CD4-positive, alpha-beta T cell treated with Interferon alpha-2 for 1 hour (primary cell): ENCODE data around the gene ZNF648.
A peak's percentile ranks its signal among the peaks of the same experiment; 100 is the strongest.
"Not testable (repeated sequence)": the region's sequence is repeated elsewhere in the genome, so short reads cannot be mapped to it uniquely, and the experiment has no call there.

ENCODE experiments used
- DNase-seq, 2 donors: peaks; one replicate each; pipeline ENCODE4 v3.0.0-alpha.2; 2020 to 2022

The ZNF648 gene, protein sequence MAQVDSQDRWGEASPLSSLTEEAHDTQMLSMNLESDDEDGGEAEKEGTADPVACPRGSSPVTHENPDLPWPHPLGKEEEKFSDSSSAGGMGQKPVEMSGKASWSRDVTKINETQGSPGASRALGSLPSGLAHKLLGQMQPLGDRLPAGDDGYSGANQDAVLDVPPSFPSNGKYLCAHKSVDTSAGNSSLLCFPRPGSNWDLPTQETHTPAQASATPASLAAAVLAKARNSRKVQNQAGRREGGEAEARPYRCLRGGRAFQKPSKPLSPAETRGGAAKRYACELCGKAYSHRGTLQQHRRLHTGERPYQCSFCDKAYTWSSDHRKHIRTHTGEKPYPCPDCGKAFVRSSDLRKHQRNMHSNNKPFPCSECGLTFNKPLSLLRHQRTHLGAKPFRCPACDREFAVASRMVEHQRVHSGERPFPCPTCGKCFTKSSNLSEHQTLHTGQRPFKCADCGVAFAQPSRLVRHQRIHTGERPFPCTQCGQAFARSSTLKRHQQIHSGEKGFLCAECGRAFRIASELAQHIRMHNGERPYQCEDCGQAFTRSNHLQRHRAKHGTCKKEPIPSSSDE

DNA sequence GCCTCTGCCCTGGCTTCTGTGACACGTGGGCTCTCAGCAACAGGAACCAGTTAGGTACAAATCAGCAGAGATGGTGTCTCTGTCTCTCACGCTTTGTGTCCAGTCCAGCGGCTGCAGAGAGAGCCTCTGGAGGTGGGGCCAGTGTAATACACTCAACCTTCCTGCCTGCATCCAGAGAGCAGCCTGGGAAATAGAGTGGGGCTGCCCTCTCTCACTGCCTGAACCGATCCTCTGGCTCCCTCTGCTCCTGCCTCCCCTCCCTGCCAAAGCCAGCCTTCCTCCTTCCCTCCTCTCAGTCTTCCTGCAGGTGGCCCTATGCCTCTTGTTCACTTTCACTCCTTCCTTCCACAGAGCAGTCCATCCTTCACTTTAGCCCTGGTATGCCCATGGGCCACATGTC is at the start of gene ZNF648:
Gene ZNF648, minus strand, starts transcription at position 119 of the 400 bp plus-strand sequence. CDS start 3,702 bp downstream, outside the sequence.
- DNase-seq: no peak

DNA sequence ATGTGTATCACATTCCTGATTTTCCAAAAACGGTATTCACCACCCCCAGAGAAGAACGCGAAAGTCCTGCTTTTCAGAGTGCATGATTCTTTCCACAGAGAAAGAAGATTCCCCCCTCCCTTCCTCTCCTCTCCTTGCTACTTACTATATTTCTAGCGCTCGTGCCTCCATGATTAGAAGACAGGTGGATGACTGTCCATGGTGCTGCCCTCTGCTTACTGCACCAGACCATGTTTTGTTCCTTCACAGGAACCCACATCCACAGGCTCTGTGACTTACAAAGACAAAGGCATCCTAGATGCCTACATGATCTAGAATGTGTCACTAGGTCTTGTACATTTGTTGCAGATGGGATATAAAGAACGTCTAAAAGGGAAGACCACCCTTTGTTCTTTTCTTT is 49.1 kb upstream of the ZNF648 start:
- peak in 1 of 2 donors; percentile 7 for DNase-seq

DNA sequence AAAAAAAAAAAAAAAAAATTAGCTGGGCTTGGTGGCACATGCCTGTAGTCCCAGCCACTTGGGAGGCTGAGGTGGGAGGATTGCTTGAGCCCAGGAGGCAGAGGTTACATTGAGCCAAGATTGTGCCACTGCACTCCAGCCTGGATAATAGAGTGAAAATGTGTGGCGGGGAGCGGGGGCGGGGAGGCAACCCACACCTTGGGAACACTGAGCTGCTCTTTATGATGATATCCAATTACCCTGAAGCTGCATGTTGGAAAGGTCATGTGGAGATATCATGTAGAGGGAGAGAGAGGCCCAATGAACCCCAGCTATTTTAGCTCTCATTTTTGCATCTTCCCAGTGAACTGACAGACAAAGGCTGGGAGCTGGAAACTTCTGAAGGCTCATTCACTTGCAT is 48.3 kb upstream of the ZNF648 start:
- DNase-seq: no peak

DNA sequence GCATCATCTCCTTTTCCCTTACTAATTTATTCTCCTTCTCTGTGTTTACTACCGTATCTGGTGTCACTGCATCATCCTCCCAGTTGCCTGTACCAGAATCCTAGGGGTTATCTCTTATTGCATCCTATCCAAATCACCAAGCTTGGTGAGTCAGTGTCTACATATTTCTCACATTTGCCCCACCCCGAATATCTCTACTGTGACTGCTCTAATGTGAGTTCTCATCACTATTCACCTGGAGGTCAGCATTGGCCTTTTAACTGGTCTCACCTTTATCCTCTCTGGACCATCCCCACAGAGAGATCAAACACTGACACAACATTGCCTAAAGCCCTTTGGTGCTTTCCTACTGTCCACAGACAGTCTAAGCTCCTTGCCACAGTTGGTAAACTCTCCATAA is 45.7 kb upstream of the ZNF648 start:
- DNase-seq: no peak

DNA sequence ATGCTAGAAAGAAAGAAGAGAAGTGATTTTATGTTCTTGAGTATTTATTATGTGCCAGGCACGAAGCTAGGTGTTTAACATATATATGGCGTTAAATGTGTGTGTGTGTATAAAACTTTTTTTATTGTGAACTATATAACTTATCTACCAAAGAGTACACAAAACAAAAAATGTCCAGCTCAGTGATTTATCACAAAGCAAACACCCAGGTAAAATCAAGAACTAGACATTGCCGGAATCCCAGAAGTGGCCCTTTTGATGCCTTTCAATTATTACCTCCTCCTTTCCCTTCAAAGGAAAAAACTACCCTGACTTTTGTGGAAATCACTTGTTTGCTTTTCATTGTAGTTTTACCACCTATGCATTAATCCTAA is 40.5 kb upstream of the ZNF648 start:
- DNase-seq: no peak

DNA sequence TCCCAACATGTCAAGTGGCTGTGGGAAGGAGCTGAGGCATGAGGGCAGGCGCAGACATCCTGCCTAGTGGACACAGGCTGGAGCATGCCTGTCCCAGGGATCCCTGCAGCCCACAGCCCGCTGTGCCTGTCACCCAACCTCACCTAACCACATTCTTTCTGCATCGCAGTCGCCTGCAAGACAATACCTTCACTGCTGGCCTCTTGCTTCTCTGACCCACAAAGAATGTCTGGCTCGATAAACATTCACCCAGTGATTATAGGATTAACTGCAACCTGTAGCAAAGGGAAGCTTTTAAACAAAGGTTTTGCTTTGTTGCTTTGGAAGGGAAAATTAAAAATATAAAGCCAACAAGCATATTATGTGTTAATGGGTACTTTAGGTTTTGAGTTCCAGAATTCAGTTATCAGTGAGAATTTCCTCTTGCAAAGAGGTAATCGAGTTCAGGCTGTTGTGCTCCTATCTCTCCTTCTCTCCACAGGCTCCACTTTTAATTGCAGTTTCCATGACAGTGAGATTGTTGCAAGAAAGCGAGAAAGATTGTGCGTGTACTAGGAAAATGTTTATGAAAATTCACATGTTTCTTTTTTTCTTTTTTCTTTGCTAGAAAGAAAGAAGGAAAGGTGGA is 40.0 kb upstream of the ZNF648 start:
- no peak for DNase-seq

DNA sequence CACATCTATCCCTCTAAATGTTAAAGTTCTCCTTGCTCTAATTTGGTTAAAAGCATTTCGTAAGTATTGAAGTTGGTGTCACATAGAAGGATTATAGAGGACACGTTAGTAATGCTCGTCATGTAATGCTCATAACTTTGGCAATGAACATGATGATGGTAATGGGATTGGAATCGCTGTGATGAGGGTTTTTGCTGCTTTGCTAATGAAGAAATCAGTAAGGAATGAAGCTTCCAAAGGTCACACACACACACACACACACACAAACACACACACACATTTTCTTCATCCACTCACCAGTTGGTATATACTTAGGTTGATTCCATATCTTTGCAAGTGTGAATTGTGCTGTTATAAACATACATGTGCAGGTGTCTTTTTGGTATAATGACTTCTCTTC is 36.8 kb upstream of the ZNF648 start:
- no peak for DNase-seq

DNA sequence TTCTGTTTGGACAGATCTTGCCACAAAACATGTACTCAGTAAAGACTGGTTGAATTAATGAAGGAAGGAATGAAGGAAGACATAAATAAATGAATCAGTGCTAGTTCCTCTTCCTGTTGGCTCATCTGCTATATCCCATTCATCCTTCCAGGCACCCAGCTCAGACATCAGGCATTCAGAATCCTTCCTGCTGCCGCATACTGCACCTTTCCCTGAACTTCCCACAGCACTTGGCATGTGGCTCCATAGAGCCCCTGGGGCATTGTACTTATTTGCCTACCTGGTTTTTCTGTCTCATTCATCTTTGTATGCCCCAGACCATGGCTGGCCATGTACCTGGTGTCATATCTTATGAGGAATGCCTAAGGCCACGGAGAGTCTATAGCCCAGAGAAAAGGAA is 34.4 kb upstream of the ZNF648 start:
- no peak for DNase-seq

DNA sequence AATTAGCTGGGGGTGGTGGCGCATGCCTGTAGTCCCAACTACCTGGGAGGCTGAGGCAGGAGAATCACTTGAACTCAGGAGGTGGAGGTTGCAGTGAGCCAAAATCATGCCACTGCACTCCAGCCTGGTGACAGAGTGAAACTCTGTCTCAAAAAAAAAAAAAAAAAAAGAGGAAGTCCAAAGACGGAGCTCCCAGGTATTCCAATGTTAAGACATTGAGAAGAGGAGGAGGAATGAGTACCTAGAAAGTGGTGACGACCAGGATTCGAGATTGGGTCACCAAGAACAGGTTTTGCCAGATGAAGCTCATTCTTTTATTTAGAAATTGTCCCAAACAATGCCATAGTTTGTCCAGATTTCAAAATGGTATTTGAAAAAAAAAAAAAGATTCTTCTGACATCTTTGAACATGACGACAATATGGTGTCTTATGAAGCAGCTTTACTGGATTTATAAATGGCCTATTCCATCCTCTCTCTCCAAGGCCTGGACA is 33.0 kb upstream of the ZNF648 start:
- DNase-seq: not testable (repeated sequence)

DNA sequence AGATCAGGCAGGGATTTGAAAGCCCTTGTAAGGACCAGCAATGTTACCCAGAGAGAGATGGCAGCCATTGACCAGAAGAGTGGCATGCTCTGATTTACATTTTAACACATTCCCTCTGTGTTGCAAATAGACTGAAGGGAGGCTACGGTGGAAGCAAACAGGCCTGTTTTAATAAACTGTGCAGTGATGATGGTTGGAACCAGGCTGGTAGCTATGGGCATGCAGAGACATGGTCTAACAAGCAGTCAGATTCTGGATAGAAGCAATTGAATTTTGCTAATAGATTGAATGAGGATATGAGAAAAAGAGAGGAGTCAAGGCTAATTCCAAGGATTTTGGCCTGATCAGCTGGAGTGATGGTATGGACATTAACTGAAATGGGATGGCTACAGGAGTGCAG is 32.3 kb upstream of the ZNF648 start:
- DNase-seq: no peak

DNA sequence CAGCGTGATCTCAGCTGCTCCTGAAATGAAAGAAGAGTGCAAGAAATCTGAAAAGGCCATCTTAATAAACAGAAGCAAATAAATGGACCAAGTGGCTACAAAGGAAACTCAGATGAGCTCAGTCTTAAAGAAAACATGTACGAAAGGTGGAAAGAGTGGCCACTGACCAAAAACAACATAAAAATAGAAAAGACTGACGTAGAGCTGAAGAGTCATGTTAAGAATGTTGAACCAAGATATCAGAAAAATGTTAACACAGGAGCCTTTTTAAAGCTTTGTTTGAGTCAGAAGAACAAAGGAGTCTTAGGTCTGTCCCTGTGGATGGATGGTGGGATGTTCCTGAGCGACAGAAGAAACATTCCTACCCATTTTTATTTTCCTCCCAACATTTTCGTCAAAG is 30.8 kb upstream of the ZNF648 start:
- no peak for DNase-seq

DNA sequence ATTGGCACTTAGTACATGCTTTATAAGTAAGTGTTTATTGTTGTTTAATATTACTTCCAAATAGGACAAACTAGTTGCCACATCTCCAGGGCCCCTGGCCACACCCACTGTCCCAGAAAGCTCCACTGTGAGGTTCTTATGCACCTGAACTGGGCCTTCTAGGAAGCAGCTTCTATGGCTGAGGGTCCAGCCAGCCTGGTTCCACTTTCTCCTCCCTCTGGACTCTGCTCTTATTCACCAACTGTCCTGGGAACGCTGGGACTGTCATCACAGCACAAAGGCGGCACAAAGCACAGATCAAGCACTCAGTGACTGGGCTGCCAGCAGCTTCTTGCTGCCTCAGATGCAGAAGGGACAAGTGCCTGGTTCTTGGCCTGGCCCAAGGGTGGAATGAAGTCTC is 29.6 kb upstream of the ZNF648 start:
- DNase-seq: no peak

DNA sequence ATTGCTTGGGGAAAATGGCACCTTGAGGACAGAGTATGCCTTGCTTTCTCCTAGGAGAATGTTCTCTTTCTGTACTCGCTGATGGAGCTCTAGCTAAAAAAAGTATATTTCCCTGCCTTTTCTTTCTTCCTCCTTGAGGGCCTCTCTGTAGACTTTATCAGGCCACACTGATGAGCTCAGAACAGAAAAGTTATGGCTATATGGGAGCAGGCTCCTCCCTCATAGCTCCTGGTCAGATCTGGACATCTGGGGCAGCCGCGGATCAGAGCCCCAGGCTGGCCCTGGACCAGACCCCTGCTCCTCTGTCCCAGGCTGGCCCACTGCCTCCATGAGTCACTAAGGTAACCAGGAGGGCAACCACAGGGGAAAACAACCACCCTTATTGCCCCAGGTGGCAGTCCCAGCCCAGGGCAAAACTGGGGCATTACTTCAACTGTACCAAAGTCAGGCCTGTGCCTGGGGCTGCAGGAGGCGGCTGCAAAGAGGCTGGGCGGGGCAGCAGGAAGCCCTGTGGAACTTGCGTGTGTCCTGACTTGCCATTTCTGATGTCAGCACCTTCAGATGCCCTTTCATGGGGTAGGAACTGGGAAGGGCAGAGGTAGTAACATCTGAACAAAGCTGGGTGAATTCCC is 26.3 kb upstream of the ZNF648 start:
- peak in 1 of 2 donors; percentile 42 for DNase-seq

DNA sequence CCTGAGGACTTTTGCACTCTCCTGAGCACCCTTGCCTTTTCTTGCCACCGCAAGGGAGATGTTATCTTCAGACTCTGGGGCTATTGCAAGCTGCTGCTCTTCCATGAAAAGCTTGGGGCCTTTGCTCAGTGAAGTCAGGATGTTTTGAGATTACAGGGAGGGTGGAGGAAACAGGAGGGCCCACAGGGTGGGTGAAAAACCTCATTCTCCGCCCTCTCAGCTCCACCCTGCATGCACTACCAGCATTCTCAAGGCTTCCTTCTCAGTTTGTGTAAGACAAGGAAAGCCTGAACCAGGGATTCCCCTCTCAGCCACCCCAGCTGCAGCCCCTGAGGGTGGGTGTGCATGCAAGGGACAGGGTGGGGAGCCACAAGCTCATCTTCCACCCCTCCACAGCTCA is 25.8 kb upstream of the ZNF648 start:
- peak in 1 of 2 donors; percentile 28 for DNase-seq

DNA sequence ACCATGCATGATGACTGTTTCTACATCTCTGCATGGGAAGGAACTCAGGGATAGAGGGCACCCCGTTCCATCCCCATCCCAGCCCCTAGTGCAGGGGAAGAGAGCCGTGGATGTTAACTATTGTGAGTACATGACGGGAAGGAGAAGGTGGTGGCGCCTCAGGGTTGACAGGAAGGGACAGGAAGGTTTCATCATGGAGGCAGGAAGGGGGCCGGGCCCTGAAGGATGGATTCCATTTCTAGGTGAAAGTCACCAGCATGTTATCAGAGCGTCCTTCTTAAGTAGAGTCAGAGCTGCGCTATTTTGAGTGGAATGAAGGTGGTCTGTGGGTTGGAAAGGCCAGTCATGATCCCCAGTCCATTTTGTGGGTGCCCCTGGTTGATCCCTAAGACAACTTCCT is 25.1 kb upstream of the ZNF648 start:
- DNase-seq: no peak

DNA sequence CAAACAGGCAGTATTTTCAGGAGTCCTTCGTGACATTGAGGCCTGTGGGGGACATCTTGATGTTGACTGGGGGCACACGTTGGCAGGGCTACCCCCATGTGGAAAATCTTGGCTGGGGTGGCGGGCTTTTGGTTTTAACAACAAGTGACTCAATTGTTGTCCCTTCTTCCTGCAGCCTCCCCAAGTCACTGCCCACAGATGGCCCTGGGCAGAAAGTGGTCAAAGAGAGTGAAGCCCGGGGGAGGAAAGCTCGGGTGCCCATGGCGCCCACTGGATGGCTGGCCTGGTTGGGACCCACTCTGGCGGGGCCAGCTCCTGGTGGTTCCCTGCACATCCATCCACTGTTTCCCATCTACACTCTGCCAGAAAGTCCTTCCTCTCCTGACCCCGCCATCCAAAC is 24.6 kb upstream of the ZNF648 start:
- no peak for DNase-seq

DNA sequence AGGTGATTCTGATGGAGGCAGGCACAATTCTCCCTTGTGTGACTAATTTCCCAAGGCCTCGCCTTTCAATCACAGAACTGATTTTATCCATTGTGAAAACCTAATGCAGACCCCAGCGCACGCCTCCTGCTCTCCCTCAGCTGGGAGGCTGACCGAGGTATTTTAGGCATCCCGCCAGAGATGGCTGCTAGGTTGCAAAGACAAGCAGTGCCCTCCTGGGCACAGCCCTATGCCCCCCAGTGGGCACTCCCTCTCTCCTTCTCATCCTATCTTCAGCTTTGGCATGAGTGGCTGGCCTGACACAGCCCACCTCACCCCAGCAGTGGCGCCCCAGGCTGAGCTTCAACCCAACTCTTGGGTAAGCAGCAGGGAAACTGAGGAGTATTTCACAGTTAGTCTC is 24.2 kb upstream of the ZNF648 start:
- DNase-seq: no peak

DNA sequence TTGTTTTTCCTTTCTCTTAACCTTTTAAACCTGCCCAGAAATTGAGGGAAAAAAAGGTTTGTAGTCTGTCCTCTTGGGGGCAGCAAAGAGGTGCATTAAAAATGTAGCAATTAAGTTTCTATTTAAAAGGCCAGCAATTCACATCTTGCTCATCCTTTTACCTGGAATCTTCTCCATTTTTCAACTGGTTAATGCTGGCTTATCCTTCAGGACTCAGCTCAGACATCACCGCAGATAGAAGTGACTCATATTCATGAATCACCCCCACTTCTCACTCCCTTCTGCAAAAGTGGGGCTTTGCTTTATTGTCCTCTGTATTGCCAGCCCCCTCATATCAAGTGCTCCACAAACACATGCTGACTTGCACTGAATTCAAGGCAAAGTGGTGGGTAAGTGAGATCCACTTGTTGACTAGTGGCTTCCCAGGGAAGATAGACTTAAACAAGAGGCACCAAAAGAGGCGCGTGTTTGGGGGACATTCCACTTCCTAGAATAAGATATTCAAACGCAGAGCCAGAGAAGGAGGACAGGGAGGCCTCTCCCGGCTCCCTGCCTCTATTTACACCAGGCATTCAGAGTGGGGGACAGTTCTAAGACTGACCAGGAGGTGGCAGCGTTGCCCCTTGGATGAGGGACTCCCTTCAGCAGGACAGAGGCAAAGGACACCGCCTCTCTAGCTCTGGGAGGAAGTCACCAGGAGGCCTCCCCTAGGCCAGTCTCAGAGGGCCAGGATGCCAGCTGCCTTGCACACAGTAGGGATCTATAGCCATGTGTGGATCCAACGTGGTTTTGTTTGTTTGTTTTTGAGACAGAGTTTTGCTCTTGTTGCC is 23.2 kb upstream of the ZNF648 start:
- peak; percentile 76 to 79 for DNase-seq

DNA sequence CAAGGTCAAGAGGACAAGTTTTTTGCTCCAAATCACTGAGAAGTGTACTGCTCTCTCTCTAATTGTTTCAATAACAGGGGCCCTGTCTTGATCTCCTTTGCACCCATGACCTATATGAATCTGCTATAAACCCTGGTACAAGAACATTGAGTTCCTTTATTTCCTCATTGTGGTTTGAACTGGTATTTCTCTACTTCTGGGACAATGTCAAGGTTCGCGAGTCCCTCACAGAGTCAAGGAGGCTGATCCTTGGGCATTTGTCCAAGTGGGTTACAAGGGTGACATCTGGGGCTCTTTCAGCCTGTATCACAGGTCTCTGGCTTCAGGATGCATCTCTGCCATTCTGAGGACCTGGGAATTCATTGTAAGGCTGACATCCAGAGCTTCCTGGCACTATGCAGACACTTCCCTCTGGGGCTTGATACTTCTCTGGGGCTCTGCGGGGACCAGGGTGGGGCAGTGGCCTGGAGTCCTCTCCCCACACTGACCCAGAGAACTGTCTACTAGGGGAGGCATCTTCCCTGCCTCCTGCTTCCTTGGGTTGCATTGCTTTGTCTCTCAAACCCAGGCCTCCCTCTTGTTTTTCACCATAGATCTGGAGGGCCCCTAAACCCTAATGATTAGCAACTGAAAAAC is 22.5 kb upstream of the ZNF648 start:
- DNase-seq: no peak

DNA sequence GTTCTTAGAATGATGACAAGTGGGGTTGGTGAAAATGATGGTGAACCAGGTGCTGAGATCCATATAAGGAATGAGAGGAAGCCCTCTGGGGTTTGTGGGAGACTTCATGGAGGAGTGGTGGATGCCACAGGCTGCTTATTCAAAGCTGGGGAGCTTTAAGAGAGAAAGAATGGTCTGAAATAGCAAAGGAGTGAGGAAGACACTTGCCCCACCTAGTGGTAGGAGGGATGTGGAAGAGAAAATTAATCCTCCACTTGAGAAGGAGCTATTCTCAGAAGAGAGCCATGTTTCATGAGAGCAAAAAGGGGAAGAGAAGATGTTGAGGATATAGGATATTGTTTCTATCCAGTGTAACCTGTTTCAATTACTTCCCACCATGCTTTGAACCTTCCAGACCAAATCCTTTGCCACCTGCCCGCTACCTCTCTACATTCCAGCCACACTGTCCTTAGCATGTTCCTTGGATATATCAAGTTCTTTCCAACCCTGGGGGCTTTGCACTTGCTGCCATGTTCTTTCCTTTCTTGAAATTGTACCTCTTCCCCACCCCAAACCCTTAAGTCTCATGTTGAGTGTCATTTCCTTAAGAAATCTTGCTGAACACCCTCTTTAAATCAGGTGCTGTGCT is 19.6 kb upstream of the ZNF648 start:
- peak in 1 of 2 donors; percentile 42 for DNase-seq

DNA sequence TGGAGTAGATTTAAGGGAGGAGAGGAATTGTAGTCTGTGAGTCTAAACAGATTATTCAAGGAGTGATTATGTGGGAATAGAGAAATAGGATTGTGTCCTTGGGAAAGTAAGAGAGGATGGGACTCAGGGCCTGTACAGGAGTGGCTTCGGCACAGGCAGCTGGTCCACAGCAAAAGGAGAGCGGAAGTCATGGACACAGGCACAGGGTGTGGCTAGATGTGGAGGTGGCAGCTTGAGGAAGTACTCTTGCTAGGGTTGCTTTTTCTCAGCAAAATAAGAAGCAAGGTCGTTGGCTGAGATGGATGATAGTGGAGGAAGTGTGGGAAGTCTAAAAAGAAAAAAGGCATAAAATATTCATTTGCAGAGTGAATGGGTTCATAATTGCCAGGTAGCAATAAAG is 18.5 kb upstream of the ZNF648 start:
- no peak for DNase-seq

DNA sequence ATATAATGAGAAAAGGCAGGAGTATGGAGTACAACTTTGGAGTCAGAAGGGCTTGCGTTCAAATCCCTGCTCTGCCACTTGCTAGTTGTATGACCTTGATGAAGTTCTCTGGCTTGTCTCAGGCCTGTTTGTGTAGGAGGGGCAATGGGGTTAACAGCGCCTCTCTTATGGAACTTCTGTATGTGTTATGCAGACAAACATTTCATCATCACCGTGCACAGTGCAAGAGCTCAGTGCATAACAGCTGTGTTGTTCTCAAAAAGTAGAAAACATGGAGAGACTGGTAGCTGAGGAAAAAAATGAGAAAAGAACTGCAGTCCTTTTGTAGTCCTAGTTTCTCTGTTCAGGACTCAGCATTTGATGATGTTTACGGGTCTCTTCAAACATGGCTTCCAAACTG is 10.4 kb upstream of the ZNF648 start:
- no peak for DNase-seq
